ENCODE results near the gene TTC7B.

The TTC7B gene

DNA sequence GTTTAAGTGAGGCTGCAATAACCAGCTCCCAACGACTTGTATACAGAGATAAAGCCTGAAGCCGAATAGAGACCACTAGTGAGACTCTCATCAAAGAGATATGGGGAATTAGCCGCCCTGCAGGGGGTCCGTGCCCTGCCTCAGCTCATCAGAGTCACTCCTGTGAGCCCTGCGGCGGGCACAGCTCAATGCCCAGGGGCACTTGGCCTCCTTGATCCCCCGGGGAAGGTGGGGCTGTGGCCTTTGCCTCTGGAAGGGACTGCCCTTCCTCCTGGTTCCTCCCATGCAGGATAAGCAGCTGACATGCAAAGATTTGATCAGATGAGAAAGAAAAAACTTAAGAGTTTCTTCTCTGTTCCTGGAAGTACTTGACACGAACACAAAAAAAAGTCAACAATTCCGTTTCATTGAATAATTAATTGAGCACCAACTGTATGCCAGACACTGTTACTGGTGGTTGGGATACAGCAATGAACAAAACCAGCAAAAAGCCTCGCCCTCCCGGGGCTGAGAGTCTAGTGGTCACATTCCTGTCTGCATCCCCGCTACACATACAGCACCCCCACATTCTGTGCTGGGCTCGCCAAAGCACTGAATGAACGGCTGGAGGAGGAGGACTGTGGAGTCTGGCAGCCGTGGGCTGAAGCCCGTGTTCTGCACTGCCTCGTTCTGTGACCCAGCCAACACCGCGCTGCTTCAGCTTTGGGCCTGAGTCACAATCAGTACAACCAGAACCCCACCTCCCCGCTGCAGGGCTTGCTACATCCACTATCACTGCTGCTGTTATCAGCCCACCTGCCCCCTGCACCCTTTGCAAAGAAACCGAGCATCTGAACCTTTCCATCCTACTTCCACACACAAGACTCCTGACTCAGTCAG, 10.3 kb downstream of the TTC7B start:
- DNase-seq (ENCODE audit: low spot score), result peak; percentile 67

DNA sequence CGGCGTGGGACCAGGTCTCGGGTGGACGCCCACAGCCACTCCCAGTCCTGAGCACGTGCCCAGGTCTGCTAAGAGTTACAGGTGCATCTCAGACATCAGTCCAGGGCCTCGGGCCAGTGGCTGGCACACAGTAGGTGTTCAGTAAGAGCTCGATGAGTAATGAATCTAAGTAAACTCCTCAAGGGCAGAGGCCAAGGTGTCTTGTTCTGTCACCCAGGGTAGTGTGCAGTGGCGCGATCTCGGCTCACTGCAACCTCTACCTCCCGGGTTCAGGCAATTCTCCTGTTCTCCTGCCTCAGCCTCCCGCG, 11.2 kb downstream of the TTC7B start:
- no peak for DNase-seq (ENCODE audit: low spot score)

DNA sequence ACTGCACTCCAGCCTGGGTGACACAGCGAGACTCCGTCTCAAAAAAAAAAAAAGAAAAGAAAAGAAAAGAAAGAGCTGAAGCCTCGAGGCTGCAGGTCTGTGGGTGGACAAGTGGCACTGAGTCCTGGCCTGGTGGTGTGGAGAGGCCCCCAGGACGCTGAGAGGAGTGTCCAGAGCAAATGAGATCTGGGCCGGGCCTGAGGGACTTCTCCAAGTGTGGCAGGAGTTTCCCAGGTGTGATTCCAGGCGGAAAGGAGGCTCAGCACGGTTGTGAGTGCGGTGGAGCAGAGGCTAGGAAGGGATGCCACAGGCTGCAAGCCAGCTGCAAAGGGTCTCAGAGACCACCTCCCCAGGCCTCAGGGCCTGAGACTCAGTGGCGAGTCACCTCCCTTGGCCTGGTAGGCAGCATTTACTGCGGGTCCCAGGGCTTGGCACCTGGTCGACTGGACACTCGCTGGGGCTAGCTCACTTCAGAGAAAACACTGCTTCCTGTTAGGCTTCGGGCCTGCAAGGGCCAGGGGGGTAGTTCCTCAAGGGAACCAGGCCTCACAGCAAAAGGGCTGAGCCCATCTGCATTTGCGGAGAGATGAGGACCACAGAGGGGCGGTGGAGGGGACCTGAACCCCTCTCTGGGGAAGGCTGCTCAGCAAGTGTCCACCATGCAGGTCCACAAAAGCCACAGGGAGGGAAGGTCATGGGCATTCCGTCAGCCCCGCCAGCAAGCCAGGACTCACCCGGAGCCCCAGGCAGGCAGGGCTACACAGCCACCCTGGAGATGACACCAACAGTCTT, 11.7 kb downstream of the TTC7B start:
- DNase-seq (ENCODE audit: low spot score), result no peak

DNA sequence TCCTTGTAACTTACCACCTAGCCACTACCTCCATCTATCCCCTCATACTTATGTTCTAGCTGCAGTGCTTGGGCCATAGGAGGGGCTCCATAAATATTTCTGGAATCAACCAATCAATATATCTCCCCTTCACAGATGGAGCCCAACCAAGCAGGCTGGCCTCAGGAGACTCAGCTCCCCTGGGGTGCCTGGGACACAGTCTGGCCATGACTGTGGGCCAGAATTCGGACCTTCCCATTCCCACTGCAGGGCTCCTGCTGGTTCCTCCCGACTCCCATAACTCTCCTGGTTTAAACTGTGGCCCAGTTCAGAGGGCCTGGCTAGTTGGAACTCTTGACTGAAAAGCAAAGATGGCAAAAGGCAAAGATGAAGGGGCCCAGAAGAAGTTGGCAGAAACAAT, 13.0 kb downstream of the TTC7B start:
- no peak for DNase-seq (ENCODE audit: low spot score)

DNA sequence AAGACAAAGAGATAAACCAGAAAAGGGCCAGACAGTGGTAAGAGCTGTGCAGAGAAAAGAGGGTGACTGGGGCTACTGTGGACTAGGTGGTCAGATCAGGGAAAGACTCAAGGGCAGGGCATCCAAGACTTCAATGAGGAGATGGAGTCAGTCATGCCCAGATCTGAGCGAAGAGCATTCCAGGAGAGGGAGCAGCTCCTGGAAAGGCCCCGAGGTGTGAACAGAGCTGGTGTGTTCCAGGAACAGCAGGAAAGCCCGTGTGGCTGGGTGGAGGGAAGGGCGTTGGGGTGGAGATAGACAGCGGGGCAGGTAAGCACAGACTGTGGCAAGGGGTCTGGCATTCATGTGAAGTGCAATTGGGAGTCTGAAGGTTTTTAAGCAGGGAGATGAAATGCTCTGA, 16.8 kb downstream of the TTC7B start:
- DNase-seq (ENCODE audit: low spot score), result no peak

DNA sequence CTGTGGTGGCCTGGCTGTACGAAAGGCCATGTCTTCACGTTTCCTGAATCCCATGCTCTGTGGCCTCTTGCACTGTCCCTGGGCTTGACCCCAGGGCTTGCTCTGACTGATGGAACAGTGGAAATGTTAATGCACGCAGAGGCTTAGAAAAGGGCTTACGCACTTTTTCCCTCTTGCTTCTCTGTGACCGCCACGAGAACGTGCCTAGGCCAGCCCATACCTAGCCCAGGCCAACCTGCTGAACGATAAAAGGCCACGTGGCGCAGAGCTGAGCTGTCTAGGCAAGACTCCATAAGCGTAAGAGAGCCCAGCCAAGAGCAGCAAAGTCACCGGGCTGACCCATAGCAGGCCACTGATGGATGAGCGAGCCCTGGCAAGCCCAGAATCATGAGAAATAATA, 18.3 kb downstream of the TTC7B start:
- no peak for DNase-seq (ENCODE audit: low spot score)

DNA sequence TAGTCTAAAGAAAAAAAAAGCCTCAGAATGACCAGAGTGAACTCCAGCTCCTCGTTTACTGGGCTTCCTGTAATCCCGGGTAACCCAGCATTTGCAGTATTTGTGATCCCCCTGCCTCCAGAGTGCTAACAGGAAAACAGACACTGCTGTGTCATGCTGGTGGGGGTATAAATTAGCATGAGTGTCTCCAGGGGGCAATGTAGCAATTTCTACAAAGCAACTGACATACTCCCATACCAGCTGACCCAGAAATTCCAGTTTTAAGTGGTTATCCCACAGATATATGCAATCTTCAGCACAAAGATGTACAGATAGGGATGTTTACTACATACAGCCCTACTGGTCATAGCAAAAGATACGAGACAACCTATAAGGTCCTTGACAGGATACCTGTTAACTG, 18.8 kb downstream of the TTC7B start:
- no peak for DNase-seq (ENCODE audit: low spot score)

DNA sequence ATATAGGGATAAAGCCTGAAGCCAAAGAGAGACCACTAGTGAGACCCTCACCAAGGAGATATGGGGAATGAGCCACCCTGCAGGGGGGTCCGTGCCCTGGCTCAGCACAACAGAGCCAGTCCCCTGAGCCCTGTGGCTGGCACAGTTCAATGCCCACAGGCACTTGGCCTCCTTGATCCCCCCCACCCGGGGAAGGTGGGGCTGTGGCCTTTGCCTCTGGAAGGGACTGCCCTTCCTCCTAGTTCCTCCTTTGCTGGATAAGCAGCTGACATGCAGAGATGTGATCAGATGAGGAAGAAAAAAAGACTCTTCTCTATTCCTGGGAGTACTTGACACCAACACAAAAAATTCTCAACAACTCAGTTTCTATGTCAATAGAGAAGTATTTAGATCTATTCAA, 19.9 kb downstream of the TTC7B start:
- DNase-seq (ENCODE audit: low spot score), result no peak

DNA sequence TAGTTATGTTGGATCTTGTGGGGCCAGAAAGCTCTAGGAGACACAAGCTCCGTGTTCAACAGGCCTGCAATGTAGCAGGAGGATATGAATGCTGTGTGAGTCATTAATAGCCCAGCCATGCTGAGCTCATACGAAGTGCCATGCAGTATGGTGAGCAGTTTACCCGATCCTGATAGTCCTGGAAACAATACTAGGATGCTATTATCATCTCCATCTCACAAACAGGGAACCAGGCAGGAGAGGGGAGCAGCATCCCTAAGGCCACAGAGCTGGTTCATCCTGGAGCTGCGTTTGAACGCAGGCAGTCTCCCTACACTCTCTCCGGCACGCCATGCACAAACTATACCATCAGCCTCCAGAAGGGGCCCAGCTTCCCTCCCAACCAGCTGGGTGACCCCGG, 20.5 kb downstream of the TTC7B start:
- DNase-seq (ENCODE audit: low spot score), result peak; percentile 84

DNA sequence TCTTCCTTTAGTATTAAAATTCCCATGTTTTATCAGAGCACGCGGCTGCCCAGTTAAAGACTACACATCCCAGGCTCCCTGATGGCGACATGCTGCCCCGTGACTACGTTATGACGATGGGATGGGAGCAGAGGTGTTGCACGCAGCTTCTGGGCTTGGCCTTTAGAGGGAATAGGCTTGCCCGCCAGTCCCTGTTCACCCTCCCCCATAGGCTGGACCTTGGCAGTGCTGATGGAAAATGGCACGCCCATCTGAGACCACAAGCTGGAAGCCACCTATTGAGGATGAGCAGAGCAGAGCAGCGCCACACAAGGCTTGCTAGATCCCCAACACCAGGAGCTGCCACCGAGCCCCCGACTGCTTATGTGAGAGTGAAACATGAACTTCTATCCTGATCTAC, 24.7 kb downstream of the TTC7B start:
- DNase-seq (ENCODE audit: low spot score), result no peak

DNA sequence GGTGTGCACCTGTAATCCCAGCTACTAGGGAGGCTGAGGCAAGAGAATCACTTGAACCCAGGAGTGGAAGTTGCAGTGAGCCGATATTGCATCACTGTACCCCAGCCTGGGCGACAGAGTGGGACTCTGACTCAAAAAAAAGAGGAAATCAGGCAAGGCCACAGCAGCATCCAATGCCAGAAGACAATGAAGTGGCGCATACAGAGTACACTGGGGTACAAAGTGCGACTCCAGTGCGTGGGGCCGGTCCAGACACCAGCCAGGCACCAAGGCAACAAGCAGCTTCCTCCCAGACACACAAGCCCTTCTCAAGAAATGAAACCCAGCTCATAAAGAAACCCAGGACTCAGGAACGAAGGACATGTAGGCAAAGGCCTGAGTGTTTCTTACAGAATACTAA, 28.2 kb downstream of the TTC7B start:
- no peak for DNase-seq (ENCODE audit: low spot score)

DNA sequence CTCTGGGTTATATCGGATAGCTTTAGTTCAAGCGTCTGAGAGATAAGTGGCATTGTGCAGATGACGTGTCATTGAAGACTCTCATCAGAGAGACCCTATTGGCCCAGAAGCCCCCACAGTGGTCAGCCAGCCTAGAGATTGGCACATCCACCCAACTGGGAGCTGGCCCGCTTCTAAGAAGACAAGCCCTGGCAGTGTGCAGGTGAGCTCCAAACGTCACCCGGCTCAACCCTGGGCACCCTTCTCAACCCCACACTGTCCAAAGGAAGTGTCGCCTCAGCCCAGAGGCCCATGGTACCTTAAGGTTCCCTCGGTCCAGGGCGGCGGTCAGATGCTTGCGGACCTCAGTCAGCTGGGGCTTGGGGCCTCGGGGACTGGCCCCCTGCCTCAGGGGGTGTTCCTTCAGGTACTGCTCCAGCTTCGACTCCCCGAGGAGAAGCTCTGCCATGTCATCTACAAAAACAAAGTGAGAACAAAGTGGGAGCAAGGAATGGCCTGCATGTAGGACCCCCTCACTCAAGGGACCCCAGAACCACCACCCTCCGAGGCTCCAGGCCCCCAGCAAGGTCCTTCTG, 30.3 kb downstream of the TTC7B start:
- no peak for DNase-seq (ENCODE audit: low spot score)

DNA sequence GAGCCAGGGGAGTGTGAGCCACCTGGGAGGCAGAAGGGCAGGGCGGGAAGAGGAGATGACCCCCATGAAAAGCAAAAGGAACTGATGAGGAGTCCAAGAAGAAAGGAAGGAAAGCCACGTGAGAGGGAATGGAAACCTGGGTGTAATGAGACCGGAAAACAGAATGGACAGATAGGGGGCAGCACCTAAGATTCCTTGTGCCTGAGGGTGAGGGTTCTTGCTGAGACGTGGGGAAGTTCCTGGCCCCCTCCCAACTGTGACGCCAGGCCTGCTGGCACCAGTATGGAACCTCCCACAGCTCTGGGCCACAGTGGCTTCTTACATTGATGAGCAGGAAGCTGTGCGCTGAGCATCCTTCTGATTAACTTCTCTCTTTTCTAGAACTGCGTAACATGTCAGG, 30.8 kb downstream of the TTC7B start:
- DNase-seq (ENCODE audit: low spot score), result no peak

DNA sequence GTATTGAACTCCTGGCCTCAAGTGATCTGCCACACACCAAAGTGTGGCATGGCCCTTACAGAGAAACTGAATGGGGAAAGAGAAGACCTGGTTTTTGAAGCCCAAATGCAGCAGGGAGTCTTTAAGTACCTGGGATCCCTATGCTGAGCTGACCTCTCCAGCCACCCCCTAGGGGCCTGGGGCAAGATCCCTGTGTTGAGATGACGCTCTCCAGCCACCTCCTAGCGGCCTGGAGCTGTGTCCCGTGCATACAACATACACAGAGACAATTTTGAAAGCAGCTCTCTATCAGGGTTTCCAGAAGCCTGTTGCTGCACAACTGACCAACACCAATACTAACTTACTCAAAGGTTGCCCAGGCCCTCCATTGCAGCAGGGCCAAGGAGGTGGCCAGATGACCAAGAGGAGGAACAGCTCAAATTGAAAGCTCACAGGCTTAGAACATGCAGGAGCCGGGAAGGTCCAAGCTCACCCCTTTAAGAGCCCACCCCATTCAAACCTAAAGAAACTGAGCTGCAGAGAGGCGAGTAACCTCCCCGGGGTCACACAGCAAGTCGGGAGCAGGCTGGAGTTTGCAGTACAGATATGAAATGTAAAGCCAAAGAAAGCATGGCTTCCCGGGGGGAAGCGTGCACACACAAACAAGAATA, 31.5 kb downstream of the TTC7B start:
- no peak for DNase-seq (ENCODE audit: low spot score)

DNA sequence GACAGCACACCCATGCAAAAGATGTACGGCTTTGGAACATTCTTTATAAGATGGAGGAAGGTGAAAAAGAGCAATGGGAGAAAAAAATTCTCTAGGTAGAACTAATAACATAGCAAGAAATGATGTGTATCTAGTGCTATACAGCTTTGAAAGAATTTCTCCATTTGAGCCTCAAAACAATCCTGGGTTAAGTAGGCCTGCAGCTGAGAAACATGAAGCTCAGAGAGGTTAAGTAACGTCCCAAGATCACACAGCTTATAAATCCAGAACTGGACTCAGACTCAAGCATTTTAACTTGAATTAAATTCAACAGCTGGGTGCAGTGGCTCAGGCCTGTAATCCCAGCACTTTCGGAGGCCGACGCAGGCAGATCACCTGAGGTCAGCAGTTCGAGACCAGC, 32.9 kb downstream of the TTC7B start:
- DNase-seq (ENCODE audit: low spot score), result no peak

DNA sequence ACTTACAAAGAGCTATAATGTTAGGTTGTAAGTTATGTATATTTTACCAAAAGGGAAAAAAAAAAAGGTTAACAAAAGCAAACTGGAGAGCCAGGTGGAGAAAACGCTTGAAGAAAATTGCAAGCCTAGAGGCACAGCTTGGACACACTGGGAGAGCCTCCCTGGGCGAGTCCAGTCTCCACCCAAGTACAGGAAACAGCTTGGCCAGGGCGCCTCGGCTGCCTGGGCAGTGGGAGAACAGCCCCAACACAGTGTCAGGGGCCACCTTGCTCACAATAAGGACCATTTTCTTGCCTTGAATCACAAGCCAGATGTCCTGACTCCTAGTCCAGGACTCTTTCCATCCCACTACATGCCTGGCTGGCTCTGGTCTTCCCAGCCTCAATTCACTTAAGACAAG, 33.3 kb downstream of the TTC7B start:
- DNase-seq (ENCODE audit: low spot score), result no peak

DNA sequence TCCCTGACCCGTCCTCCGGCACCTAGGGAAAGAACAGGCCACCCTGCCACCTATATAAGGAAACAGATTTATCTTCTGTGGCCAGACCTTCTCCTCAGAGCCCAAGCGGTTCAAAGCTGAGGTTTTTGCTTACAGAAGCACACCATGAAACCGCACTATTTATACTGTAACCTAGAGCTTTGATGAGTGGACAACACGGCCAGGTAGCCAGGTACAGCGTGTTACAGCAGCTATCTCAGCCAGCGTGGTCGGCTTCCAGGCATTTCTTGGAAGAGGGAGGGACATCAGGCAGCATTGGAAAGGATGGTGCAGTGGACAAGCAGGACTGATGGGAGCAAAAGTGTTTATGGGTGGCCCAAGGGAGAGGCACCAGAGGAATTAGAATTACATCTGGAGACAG, 34.4 kb downstream of the TTC7B start:
- no peak for DNase-seq (ENCODE audit: low spot score)

DNA sequence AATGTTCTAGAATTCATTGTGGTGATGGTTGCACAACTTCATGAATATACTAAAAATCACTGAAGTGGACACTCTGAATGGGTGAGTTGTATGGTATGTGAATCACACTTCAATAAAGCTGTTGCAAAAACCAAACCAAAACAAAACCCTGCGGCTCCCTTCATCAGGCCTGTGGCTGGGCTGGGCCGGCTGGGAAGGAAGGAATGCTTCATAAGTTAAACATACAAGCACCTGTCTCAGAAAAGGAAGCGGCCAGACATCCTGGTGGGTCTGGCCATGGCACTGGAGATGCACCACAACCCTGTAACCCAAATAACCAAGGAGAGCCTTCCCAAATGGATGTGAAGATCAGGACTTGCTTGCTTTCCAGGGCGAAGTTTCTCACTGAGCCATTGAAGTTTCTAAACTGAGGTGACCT, 34.9 kb downstream of the TTC7B start:
- DNase-seq (ENCODE audit: low spot score), result peak; percentile 65

DNA sequence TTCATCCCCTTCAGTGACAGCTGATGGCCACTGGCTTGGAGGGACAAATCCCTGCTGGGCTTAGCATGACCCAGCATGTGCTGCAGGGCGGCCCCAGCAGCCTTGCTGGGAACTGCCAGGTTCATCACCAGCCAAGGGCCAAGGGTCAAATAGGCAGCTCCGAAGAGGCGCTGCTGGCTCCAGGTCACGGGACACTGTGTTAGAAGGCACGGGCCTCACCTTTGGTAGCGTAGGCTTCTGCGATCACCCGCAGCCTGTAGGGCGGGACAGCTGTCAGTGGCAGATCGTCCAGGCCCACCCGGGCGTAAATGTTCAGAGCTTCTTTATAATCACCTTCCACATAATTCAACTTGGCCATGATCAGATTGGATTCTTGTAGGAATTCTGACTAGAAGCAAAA, 35.7 kb downstream of the TTC7B start:
- no peak for DNase-seq (ENCODE audit: low spot score)

DNA sequence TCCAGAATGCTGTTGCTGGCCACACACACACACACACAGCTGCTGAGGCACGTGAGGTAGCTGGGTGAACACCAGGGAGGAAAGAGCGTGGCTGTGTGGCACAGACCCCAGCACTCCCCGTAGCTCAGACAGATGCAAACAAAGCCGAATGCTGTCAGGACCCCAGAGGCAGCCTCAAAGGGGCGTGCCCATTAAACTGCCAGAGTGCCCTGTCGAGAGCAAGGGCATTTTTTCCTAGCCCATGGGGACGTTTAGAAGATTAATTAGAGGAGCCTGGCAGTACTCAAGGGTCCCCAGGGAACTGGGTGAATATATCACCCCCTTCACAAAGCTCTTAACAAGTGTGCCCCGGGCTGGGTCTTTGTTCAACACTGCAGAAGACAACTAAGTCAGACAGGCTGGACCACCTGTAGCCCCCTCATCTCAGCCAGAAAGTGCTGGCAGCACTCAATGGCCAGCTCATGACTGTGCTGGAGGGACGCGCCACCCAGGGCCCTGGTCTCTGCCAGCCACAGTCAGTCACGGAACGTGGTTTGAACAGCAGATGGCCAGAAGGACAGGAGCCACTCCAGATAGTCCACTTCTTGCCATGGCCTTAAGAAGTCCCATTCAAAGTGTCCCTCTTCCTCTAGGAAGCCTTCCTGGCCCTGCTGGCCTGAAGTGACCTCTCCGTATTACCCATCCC, 37.5 kb downstream of the TTC7B start:
- no peak for DNase-seq (ENCODE audit: low spot score)

DNA sequence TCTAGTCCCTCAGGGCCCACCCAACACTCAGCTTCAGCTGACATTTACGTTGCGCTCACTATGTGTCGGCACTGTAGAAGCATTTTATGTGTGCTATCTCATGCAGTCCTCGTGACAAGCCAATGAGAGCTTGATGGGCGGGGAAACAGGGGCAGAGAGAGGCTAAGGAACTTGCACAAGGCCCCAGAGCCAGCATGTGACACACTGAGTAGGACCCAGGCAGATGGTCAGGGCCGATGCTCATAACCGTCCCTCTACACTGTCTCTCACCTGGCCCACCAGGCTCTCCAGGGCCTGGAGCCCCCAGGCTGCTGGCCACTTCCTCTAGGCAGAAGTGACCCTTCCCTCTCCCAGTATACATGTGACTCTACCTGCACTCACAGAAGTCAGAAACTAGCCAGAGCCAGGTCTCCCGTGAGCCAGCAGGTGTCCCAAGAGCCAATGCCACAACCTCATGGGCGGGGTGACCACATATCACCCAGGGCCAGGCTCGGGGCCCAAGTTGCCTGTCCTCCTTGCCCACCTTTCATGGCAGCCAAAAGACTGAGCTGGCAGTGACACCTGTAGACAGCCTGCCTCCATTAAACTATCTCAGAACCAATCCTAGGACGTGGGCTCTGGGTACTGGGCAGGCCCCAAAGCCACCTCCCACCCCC, 38.3 kb downstream of the TTC7B start:
- DNase-seq (ENCODE audit: low spot score), result no peak

DNA sequence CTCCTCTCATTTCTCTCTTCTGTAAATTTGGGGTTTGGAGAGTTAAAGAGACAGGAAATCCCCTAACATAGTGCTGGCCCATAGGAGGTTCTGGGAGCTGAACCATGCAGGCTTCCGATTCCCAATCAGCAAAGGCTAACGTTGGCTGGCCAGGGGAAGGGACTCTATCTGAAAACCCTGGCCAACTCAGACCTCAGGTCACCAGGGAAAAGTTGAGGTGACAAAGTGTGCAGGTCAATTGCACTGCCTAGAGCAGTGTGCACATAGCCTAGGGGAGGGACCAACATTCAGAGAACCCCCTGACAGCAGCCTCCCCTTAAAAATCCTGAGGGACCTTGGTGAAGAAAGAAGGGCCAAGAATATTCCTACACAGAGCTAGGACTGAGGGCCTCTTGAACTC, 38.9 kb downstream of the TTC7B start:
- DNase-seq (ENCODE audit: low spot score), result no peak

All from AG20443 (cell line).